Ishikawa (cell line): ENCODE measurements around the gene SCN8A.

Experiments
- CEBPB ChIP-seq: IDR thresholded peaks from 2 replicates; pipeline ENCODE4 v1.6.1; 2012
- CREB1 ChIP-seq: IDR thresholded peaks from 2 replicates; pipeline ENCODE4 v1.6.1; 2012; ENCODE audit warnings: low read depth
- EGR1 ChIP-seq: IDR thresholded peaks from 2 replicates; pipeline ENCODE4 v1.6.1; 2012
- EP300 ChIP-seq: IDR thresholded peaks from 2 replicates; pipeline ENCODE4 v1.6.1; 2012; ENCODE audit warnings: borderline replicate concordance
- MAX ChIP-seq: IDR thresholded peaks from 2 replicates; pipeline ENCODE4 v1.6.1; 2012
- NFIC ChIP-seq: IDR thresholded peaks from 2 replicates; pipeline ENCODE4 v1.6.1; 2012
- RAD21 ChIP-seq: IDR thresholded peaks from 2 replicates; pipeline ENCODE4 v1.6.1; 2012; ENCODE audit warnings: low read depth
- REST ChIP-seq: IDR thresholded peaks from 2 replicates; pipeline ENCODE4 v1.6.1; 2012; ENCODE audit warnings: low read depth, mild to moderate bottlenecking
- TAF1 ChIP-seq: IDR thresholded peaks from 2 replicates; pipeline ENCODE4 v1.6.1; 2012; ENCODE audit warnings: low read depth, mild to moderate bottlenecking
- TCF12 ChIP-seq: IDR thresholded peaks from 2 replicates; pipeline ENCODE4 v1.6.1; 2012; ENCODE audit warnings: low read depth
- TEAD4 ChIP-seq: IDR thresholded peaks from 2 replicates; pipeline ENCODE4 v1.6.1; 2012
- USF1 ChIP-seq: IDR thresholded peaks from 2 replicates; pipeline ENCODE4 v1.6.1; 2012
- YY1 ChIP-seq: IDR thresholded peaks from 2 replicates; pipeline ENCODE4 v1.6.1; 2012; ENCODE audit warnings: low read depth
- ZBTB7A ChIP-seq: IDR thresholded peaks from 2 replicates; pipeline ENCODE4 v1.6.1; 2012; ENCODE audit warnings: low read depth

- TF ChIP-seq REST (no peak), TAF1 (no peak), USF1 (no peak), YY1 (no peak), EGR1 (no peak), NFIC (no peak), TCF12 (no peak), CEBPB (no peak), RAD21 (no peak), EP300 (no peak), ZBTB7A (no peak), TEAD4 (no peak), CREB1 (no peak), MAX (no peak)
Observed at GRCh38 chr12:51635346-51635745, 44.3 kb downstream of the SCN8A start.
